D721Med (cell line): ENCODE results near the gene IL5RA.

Source experiments
- DNase-seq: peaks from one replicate; pipeline ENCODE4 v3.0.0; 2011; ENCODE audit warnings: low spot score; ENCODE audit not compliant: insufficient read length
- FAIRE-seq: peaks from 2 replicates; lab custom pipeline; 2011; peaks lifted over from hg19 to GRCh38; lab: Jason Lieb, UNC
- CTCF ChIP-seq: IDR thresholded peaks from 2 replicates; pipeline ENCODE4 v1.5.1; 2012; ENCODE audit warnings: mild to moderate bottlenecking, control low read depth; ENCODE audit not compliant: insufficient read depth; ENCODE audit errors: missing control alignments

The IL5RA gene

GRCh38 chr3:3137526-3137925 lies 27.4 kb upstream of the IL5RA start:
- FAIRE-seq (no peak), DNase-seq (no peak)
- no peak for TF ChIP-seq CTCF

DNA sequence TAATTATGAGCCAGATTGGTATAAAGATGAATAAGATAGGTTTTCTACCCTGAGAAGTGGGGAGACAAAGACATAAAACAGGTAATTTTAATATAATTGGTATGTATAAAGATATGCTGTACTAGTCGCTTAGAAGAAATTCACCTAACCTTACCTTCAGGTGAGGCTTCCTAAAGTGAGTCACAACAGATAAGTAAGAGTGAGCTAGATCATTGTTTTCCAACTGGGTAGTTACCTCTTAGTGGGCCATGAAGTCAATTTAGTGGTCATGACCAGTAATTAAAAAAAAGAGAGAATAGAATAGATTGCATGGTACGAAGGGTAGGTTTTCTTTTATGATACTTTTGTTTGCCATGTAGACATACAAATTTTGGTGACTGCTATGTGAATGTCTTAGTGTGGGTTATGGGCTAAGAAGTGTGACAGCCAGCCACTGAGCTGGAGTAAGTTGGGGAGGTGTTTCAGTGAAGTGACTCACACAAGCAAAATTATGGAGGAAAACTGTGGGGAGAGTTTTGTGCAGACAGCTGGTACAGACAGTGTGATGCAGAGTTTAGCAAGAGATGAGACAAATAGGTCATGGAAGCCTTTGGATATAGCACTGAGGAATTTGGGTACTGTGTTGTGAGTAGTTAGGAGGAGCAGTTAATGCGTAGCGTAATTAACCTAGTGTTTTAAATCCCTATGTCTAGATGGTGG lies 24.7 kb upstream of the IL5RA start:
- no peak for TF ChIP-seq CTCF
- FAIRE-seq (no peak), DNase-seq (no peak)

- DNase-seq (no peak), FAIRE-seq (no peak)
Measured at GRCh38 chr3:3133500-3133899, 23.3 kb upstream of the IL5RA start.

DNA sequence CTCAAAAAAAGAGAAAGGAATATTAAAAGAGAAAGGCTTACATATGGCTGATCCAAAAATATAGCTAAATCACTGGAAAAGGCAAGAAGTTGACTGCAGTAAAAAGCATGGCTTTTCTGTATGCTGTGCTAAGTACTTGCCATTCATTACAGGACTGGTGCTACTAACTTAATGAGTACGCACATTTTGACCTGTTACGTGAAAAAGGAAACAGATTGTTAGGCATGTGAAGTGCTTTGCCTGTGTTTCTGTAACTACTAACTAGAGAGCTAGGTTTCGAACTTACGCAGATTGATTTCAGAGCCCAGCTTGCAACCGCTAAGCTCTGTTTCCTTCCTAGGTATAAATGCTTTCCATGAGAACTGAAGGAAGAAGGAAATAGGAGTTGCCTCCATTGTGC lies 19.4 kb upstream of the IL5RA start:
- DNase-seq (no peak), FAIRE-seq (no peak)
- no peak for TF ChIP-seq CTCF

More at GRCh38 chr3:3133500-3133899, 23.3 kb upstream of the IL5RA start:
- no peak for TF ChIP-seq CTCF

GRCh38 chr3:3127432-3128010 lies 17.3 kb upstream of the IL5RA start:
- DNase-seq = no peak
- TF ChIP-seq CTCF = no peak
- no peak for FAIRE-seq

DNA sequence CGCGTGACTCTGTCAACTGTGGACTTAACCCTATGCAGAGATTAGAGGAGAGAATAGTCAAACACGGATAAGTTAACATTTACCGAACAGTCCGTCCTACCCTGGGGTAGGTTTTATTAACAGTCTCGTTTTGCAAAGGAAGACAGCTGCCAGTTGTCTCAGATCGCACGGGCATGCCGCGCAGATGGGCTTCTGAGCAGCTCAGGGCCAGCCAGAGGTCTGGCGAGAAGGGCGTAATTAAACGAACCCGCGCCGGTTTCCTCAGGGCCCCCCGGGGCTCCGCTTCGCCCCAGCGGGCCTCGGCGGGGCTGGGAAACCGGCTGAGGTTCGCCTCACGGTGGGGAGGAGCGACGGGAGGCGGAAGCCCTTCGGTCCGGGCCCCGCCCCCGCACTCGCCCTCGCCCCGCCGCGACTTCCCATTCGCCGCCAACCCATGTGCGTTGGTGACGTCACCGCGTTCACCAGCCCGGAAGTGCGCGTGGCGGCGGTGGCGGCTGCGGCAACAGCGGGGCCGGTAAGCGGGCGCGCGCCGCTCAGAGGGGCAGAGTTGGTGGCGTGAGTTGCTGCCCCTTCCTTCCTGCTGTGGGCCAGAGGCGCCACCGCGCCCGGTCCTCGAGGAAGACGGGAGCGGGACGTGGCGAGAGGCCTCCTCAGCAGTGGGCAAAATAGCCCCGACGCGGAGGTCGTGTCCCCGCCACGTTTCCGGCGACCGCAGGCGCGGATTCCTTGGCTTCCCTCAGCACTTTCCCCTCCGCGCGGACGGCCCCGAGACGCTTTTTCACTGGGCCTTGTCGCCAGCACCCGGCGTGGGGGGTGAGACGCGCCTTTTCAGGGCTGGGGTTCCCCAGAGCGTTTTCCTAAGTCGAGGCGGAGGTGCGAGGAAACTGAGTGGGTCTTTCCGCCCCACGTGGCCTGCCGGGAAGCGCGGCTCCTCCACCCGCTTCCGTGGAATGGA lies 16.6 kb upstream of the IL5RA start, which contains the start of gene TRNT1:
Gene TRNT1, plus strand, starts transcription at position 464 of the 955 bp plus-strand sequence. CDS start 2,101 bp downstream, outside the sequence.
- FAIRE-seq (no peak), DNase-seq (peak; percentile 78)
- TF ChIP-seq CTCF = no peak
